Activated gamma-delta T cell treated with Interleukin-2 at 50 U/mL for 16 hours (primary cell): Measurements from ENCODE around the gene BLCAP.

Experiments
- DNase-seq: peaks from one replicate; pipeline ENCODE4 v3.0.0-alpha.2; 2020

BLCAP gene

GRCh38 chr20:37529214-37529967 is 1.7 kb upstream of the BLCAP start:
- DNase-seq, result no peak

- no peak for DNase-seq
Measured at GRCh38 chr20:37528446-37529213, 954 bp upstream of the BLCAP start.

- no peak for DNase-seq
Measured at GRCh38 chr20:37526839-37527637, 638 bp downstream of the BLCAP start.

GRCh38 chr20:37526238-37526838 is 1.3 kb downstream of the BLCAP start:
- no peak for DNase-seq

- DNase-seq, result no peak
Measured at GRCh38 chr20:37525810-37526209, 1.9 kb downstream of the BLCAP start.

GRCh38 chr20:37524859-37525708 is 2.6 kb downstream of the BLCAP start:
- DNase-seq, result no peak

GRCh38 chr20:37523911-37524700 is 3.6 kb downstream of the BLCAP start:
- DNase-seq, result no peak

- no peak for DNase-seq
Measured at GRCh38 chr20:37523012-37523391, 4.7 kb downstream of the BLCAP start.

GRCh38 chr20:37522260-37523011 is 5.2 kb downstream of the BLCAP start:
- no peak for DNase-seq

GRCh38 chr20:37521061-37521771 is 6.5 kb downstream of the BLCAP start, which contains the start of gene NNAT:
Gene NNAT, plus strand, starts transcription at chr20:37521250. Its CDS starts 82 bp downstream, at chr20:37521332.
- no peak for DNase-seq

- DNase-seq, result no peak
Measured at GRCh38 chr20:37520419-37520955, 7.2 kb downstream of the BLCAP start.

- DNase-seq, result no peak
Measured at GRCh38 chr20:37519508-37520418, 7.9 kb downstream of the BLCAP start.

GRCh38 chr20:37518606-37519507 is 8.8 kb downstream of the BLCAP start:
- DNase-seq, result no peak

GRCh38 chr20:37518059-37518458 is 9.6 kb downstream of the BLCAP start:
- DNase-seq, result no peak

GRCh38 chr20:37516811-37517750 is 10.6 kb downstream of the BLCAP start:
- DNase-seq, result no peak

- DNase-seq, result no peak
Measured at GRCh38 chr20:37515876-37516275, 11.8 kb downstream of the BLCAP start.
